ENCODE data around the gene CCDC154.

The CCDC154 gene

DNA sequence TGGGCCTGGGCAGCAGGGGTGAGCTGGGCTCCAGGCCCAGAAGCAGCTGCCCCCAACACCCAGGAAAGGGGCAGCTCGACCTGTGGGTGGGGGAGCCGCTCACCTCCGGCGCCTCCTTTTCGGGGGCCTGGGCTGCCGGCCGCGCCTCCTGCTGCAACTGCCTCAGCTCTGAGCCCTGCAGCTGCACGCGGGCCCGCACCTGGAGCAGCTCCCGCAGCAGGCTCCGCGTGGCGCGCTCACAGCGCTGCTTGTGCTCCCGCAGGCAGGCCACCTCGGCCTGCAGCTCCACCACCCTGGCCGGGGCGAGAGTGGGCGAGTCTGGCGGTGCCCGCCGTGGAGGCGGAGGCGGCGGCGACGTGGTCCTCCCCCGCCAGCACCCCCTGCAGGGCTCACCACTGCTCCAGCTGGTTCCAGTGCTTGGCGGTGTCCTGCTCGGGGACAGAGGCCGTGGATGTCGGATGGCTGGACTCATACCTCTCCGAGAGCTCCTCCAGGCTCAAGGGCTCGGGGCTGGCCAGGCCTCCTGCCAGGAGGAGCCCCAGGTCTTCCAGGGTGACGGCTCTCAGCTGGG is 868 bp downstream of the CCDC154 start:
- H3K27ac ChIP-seq (ENCODE audit: extremely low read depth, low read depth, low read length) = no peak overlapping the region
- no peak overlapping the region for H3K4me3 ChIP-seq (ENCODE audit: low read depth, low read length)
- no peaks in the 10 kb centered on the region for H3K4me1 ChIP-seq (ENCODE audit: control insufficient read depth, insufficient read depth, low read length)
- TF ChIP-seq ZBTB48 (tag by site-specific recombination; IDR thresholded peaks at IDR 0.05) (no peak), ZBTB17 (tag by site-specific recombination; IDR thresholded peaks at IDR 0.05) (no peak), ZNF664 (tag by site-specific recombination; IDR thresholded peaks at IDR 0.05) (no peak), ZNF423 (tag by site-specific recombination; IDR thresholded peaks at IDR 0.05) (no peak), EGR2 (tag by site-specific recombination; IDR thresholded peaks at IDR 0.05; ENCODE audit: low read depth) (0 out of 2 replicates have a peak, but pooled peaks have one; percentile 10), ZNF830 (tag by site-specific recombination; IDR thresholded peaks at IDR 0.05; ENCODE audit: low read depth) (no peak), FEZF1 (tag by site-specific recombination; IDR thresholded peaks at IDR 0.05) (no peak), ZNF792 (tag by site-specific recombination; IDR thresholded peaks at IDR 0.05) (no peak), ZNF76 (tag by site-specific recombination; IDR thresholded peaks at IDR 0.05; ENCODE audit: borderline replicate concordance, low read depth) (no peak), YY1 (tag by site-specific recombination; IDR thresholded peaks at IDR 0.05) (no peak), ZNF433 (tag by site-specific recombination; IDR thresholded peaks at IDR 0.05; ENCODE audit: low read depth) (no peak), ZNF214 (tag by site-specific recombination; IDR thresholded peaks at IDR 0.05; ENCODE audit: borderline replicate concordance) (no peak), ZNF585B (tag by site-specific recombination; IDR thresholded peaks at IDR 0.05) (no peak), SP2 (tag by site-specific recombination; IDR thresholded peaks at IDR 0.05) (no peak), ZNF335 (tag by site-specific recombination; conservative IDR thresholded peaks at IDR 0.05) (no peak), ZNF510 (tag by site-specific recombination; IDR thresholded peaks at IDR 0.05; ENCODE audit: insufficient replicate concordance) (no peak), ZFHX2 (tag by site-specific recombination; conservative IDR thresholded peaks at IDR 0.05) (0 out of 2 replicates have a peak, but pooled peaks have one; percentile 24)
- TF ChIP-seq, protein P1, sequence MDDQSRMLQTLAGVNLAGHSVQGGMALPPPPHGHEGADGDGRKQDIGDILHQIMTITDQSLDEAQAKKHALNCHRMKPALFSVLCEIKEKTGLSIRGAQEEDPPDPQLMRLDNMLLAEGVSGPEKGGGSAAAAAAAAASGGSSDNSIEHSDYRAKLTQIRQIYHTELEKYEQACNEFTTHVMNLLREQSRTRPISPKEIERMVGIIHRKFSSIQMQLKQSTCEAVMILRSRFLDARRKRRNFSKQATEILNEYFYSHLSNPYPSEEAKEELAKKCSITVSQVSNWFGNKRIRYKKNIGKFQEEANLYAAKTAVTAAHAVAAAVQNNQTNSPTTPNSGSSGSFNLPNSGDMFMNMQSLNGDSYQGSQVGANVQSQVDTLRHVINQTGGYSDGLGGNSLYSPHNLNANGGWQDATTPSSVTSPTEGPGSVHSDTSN (CRISPR knock-in tag; IDR thresholded peaks at IDR 0.05) = no peak
- TF ChIP-seq, protein P2, sequence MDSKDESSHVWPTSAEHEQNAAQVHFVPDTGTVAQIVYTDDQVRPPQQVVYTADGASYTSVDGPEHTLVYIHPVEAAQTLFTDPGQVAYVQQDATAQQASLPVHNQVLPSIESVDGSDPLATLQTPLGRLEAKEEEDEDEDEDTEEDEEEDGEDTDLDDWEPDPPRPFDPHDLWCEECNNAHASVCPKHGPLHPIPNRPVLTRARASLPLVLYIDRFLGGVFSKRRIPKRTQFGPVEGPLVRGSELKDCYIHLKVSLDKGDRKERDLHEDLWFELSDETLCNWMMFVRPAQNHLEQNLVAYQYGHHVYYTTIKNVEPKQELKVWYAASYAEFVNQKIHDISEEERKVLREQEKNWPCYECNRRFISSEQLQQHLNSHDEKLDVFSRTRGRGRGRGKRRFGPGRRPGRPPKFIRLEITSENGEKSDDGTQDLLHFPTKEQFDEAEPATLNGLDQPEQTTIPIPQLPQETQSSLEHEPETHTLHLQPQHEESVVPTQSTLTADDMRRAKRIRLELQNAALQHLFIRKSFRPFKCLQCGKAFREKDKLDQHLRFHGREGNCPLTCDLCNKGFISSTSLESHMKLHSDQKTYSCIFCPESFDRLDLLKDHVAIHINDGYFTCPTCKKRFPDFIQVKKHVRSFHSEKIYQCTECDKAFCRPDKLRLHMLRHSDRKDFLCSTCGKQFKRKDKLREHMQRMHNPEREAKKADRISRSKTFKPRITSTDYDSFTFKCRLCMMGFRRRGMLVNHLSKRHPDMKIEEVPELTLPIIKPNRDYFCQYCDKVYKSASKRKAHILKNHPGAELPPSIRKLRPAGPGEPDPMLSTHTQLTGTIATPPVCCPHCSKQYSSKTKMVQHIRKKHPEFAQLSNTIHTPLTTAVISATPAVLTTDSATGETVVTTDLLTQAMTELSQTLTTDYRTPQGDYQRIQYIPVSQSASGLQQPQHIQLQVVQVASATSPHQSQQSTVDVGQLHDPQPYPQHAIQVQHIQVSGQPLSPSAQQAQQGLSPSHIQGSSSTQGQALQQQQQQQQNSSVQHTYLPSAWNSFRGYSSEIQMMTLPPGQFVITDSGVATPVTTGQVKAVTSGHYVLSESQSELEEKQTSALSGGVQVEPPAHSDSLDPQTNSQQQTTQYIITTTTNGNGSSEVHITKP (tag by site-specific recombination; IDR thresholded peaks at IDR 0.05) = no peak
- TF ChIP-seq, protein P3, sequence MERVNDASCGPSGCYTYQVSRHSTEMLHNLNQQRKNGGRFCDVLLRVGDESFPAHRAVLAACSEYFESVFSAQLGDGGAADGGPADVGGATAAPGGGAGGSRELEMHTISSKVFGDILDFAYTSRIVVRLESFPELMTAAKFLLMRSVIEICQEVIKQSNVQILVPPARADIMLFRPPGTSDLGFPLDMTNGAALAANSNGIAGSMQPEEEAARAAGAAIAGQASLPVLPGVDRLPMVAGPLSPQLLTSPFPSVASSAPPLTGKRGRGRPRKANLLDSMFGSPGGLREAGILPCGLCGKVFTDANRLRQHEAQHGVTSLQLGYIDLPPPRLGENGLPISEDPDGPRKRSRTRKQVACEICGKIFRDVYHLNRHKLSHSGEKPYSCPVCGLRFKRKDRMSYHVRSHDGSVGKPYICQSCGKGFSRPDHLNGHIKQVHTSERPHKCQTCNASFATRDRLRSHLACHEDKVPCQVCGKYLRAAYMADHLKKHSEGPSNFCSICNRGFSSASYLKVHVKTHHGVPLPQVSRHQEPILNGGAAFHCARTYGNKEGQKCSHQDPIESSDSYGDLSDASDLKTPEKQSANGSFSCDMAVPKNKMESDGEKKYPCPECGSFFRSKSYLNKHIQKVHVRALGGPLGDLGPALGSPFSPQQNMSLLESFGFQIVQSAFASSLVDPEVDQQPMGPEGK (tag by site-specific recombination; IDR thresholded peaks at IDR 0.05) = no peak
- TF ChIP-seq, protein P4, sequence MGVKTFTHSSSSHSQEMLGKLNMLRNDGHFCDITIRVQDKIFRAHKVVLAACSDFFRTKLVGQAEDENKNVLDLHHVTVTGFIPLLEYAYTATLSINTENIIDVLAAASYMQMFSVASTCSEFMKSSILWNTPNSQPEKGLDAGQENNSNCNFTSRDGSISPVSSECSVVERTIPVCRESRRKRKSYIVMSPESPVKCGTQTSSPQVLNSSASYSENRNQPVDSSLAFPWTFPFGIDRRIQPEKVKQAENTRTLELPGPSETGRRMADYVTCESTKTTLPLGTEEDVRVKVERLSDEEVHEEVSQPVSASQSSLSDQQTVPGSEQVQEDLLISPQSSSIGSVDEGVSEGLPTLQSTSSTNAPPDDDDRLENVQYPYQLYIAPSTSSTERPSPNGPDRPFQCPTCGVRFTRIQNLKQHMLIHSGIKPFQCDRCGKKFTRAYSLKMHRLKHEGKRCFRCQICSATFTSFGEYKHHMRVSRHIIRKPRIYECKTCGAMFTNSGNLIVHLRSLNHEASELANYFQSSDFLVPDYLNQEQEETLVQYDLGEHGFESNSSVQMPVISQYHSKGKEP (tag by site-specific recombination; IDR thresholded peaks at IDR 0.05) = peak; percentile 53; the same call in 1 of the 2 replicates
- TF ChIP-seq, protein P5, sequence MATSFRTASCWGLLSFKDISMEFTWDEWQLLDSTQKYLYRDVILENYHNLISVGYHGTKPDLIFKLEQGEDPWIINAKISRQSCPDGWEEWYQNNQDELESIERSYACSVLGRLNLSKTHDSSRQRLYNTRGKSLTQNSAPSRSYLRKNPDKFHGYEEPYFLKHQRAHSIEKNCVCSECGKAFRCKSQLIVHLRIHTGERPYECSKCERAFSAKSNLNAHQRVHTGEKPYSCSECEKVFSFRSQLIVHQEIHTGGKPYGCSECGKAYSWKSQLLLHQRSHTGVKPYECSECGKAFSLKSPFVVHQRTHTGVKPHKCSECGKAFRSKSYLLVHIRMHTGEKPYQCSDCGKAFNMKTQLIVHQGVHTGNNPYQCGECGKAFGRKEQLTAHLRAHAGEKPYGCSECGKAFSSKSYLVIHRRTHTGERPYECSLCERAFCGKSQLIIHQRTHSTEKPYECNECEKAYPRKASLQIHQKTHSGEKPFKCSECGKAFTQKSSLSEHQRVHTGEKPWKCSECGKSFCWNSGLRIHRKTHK (tag by site-specific recombination; IDR thresholded peaks at IDR 0.05) = no peak
- H3K36me3 ChIP-seq (ENCODE audit: control insufficient read depth in 2 of 2, insufficient read depth in 1 of 2, low read length in 2 of 2) = peaks cover 0 to 16% of the 10 kb centered on the region in 2 experiments; a peak in 1 of 3 replicates
- CTCF ChIA-PET = interaction anchor here (0.7 to 0.9 kb wide), 3 partner anchors 11 to 220 kb away, joined by 3 to 4 read pairs (median 3); no protein-coding TSS in a partner anchor
- no peaks in the 10 kb centered on the region for H3K9me3 ChIP-seq (ENCODE audit: control insufficient read depth, insufficient read depth, low read depth, low read length)
- POLR2A ChIA-PET = interaction anchor here (0.6 kb wide), 1 partner anchor 23 kb away, joined by 3 read pairs; the partner anchor contains the start of gene UQCC4

Data from HEK293 (cell line).